Activated T-helper 9 cell treated with anti-CD3 and anti-CD28 coated beads, Interleukin-2, amount 50 U/mL, for 16 hours (primary cell): ENCODE measurements around the gene RAB3IP.
"Not testable (repeated sequence)": the region's sequence is repeated elsewhere in the genome, so short reads cannot be mapped to it uniquely, and the experiment has no call there.

Experiments used
- DNase-seq: peaks from one replicate; pipeline ENCODE4 v3.0.0-alpha.2; 2020; ENCODE audit warnings: low read depth

The RAB3IP gene

DNA sequence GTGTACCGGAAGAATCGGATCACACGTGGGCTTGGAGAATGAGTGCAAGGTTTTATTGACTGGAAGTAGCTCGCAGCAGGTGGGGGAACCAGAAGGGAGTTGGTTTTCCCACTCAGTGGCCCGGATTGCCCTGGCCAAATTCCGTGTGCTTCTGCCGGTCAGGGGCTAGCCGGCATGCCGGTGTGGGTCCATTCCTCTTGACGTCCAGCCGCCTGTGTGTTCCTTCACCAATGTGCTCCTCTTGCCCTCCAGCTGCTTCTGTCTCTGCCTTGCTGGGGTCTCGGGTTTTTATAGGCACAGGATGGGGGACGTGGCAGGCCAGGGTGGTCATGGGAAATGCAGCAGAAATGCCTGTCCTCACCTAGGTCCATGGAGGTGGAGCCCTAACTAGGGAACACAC, 97.4 kb downstream of the RAB3IP start:
- DNase-seq: no peak

- no peak for DNase-seq
Observed at GRCh38 chr12:69837191-69837590, 98.5 kb downstream of the RAB3IP start.

DNA sequence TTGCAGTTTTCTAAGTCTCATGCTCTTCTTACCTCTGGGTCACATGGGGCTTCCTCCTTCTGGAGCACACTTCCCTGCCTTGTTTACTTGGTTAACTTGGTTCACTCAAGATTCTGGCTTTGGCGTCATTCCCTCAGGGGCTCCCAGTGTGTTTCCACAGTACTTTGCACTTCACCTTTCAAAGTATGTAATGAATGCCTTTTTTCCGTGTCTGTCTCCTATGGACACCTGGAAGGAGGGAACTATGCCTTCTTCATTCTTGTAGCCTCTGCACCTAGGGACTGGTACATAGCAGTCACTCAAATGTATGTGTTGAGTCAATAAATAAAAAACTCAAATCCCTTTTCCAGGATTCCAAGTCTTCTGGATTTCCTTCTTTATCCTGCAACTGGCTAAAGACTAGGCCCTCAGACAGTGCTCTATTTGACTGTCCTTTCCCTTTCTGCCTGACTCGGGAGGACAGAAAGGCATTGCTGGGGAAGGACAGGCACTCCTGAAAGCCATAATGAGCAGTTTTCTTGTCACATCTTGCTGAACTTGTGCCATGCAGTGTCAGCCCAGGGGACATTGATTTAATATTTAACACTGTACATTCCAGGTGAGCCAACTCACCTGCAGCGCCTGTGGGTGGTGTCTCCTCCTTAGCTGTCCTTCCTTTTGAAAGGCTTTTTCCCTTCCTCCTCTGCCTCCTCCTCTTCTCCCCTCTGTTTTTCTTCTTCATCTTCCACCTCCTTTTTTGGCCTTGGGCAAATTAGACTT, 99.2 kb downstream of the RAB3IP start:
- no peak for DNase-seq

GRCh38 chr12:69840727-69841126, 102.1 kb downstream of the RAB3IP start:
- no peak for DNase-seq

GRCh38 chr12:69843608-69844007, 104.9 kb downstream of the RAB3IP start:
- DNase-seq: no peak

DNA sequence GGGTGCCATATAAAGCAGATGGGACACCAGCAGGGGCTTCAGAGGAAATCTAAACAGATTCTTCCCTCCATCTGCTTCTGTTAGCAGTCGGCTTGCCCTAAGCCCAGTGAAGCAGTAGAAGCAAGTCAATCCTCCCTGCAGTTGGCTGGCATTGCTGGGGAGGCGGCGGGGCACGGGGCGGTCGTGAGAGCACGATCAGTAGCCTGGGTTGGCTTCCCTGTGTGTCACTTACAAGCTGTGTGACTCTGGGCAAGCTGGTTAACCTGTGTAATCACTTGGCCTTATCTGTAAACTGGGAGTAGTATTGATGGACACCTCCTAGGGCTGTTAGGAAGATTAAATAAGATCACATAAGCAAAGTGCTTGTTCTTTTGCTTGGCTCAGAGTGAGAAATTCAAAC, 105.8 kb downstream of the RAB3IP start:
- DNase-seq: no peak

DNA sequence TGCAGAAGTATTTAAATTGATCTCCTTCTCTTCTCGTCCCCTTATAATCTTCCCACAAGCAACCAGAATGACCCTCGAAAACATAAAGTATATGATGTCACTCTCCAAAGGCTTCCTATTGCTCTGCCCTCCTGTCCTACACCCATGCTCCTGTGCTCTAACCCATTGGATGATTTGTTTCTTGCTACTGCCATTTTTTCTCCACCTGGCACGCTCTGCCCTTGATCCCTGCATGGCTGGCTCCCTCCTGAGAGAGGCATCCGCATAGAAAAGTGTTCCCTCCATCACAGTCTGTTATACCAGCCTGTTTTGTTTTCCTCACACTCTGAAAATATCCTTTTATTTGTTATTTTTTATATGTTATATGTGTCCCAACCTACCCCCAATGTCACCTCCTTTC, 106.2 kb downstream of the RAB3IP start:
- DNase-seq: no peak

- DNase-seq: no peak
Observed at GRCh38 chr12:69846976-69847375, 108.3 kb downstream of the RAB3IP start.

DNA sequence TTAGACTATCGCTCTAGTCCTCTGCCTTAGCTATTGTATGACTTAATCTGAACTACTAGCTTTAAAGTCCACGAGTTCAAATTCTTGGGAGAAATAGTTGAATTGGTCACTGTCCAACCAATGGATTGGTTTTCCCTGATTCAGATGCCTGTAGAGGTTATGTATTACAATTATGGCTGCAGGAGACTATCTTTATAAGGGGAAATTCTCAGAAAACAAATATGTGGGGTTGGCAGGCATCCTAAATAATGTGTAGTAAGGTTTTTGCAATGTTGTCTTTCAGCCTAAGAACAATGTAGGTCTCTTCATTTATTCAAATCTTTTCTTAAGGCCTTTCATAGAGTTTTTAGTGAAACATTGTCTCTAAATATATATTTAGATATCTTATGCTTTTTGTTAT, 113.3 kb downstream of the RAB3IP start:
- DNase-seq: no peak

DNA sequence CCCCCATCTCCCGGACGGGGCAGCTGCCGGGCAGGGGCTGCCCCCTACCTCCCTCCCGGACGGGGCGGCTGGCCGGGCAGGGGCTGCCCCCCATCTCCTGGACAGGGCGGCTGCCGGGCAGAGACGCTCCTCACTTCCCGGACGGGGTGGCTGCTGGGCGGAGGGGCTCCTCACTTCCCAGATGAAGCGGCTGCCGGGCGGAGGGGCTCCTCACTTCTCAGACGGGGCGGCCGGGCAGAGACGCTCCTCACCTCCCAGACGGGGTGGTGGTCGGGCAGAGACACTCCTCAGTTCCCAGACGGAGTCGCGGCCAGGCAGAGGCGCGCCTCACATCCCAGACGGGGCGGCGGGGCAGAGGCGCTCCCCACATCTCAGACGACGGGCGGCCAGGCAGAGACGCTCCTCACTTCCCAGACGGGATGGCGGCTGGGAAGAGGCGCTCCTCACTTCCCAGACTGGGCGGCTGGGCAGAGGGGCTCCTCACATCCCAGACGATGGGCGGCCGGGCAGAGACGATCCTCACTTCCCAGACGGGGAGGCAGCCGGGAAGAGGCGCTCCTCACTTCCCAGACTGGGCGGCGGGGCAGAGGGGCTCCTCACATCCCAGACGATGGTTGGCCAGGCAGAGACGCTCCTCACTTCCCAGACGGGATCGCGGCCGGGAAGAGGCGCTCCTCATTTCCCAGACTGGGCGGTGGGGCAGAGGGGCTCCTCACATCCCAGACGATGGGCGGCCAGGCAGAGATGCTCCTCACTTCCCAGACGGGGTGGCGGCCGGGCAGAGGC, 114.7 kb downstream of the RAB3IP start:
- not testable (repeated sequence) for DNase-seq

- DNase-seq: no peak
Observed at GRCh38 chr12:69866698-69867097, 128.0 kb downstream of the RAB3IP start.

DNA sequence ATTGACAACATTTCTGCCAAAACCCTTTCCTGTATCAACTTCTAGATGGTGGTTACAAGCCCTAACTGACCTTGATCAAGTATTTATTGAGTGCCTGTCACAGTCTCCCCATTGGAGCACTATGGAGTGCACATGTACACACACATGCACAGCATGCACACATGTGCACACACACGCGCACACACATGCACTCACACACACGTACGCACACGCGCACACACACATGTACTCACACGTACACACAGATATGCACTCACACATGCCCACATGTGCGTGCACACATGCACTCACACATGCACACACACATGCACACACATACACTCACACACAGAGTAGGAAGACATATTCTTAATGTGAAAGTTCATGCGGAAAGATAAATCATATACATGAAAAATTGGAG, 130.0 kb downstream of the RAB3IP start:
- no peak for DNase-seq

- DNase-seq: no peak
Observed at GRCh38 chr12:69872804-69873203, 134.1 kb downstream of the RAB3IP start.
